ENCODE measurements around the gene LRRFIP2.

LRRFIP2 gene

GRCh38 chr3:37179144-37179967, 5.0 kb upstream of the LRRFIP2 start:
- no peak for TF ChIP-seq CTCF (IDR thresholded peaks at IDR 0.05; ENCODE audit: low read depth, low read length)
- in situ Hi-C loops (cut with HindIII; ENCODE audit: low sequenced_read_pairs) = no loop called here

GRCh38 chr3:37173806-37174205, 576 bp downstream of the LRRFIP2 start:
- TF ChIP-seq CTCF (IDR thresholded peaks at IDR 0.05; ENCODE audit: low read depth, low read length) = no peak
- H3K4me3 ChIP-seq (ENCODE audit: low read depth, low read length) = no peak overlapping the region
- in situ Hi-C loops (cut with HindIII; ENCODE audit: low sequenced_read_pairs) = no loop called here
- no peak for DNase-seq (ENCODE audit: low read depth, low spot score)

More at GRCh38 chr3:37179144-37179967, 5.0 kb upstream of the LRRFIP2 start:
- no peak for DNase-seq (ENCODE audit: low read depth, low spot score)
- H3K4me3 ChIP-seq (ENCODE audit: low read depth, low read length) = no peak overlapping the region

GRCh38 chr3:37171144-37171543, 3.2 kb downstream of the LRRFIP2 start:
- in situ Hi-C loops (cut with HindIII; ENCODE audit: low sequenced_read_pairs) = no loop called here
- no peak overlapping the region for H3K4me3 ChIP-seq (ENCODE audit: low read depth, low read length)
- no peak for TF ChIP-seq CTCF (IDR thresholded peaks at IDR 0.05; ENCODE audit: low read depth, low read length)
- DNase-seq (ENCODE audit: low read depth, low spot score) = no peak

- no peak for DNase-seq (ENCODE audit: low read depth, low spot score)
- no peak for TF ChIP-seq CTCF (IDR thresholded peaks at IDR 0.05; ENCODE audit: low read depth, low read length)
- in situ Hi-C loops (cut with HindIII; ENCODE audit: low sequenced_read_pairs) = no loop called here
- no peak overlapping the region for H3K4me3 ChIP-seq (ENCODE audit: low read depth, low read length)
Observed at GRCh38 chr3:37170513-37170912, 3.9 kb downstream of the LRRFIP2 start.

GRCh38 chr3:37170060-37170459, 4.3 kb downstream of the LRRFIP2 start:
- in situ Hi-C loops (cut with HindIII; ENCODE audit: low sequenced_read_pairs) = no loop called here

GRCh38 chr3:37168896-37169295, 5.5 kb downstream of the LRRFIP2 start:
- no peak for DNase-seq (ENCODE audit: low read depth, low spot score)
- TF ChIP-seq CTCF (IDR thresholded peaks at IDR 0.05; ENCODE audit: low read depth, low read length) = no peak
- in situ Hi-C loops (cut with HindIII; ENCODE audit: low sequenced_read_pairs) = no loop called here
- H3K4me3 ChIP-seq (ENCODE audit: low read depth, low read length) = no peak overlapping the region

More at GRCh38 chr3:37170060-37170459, 4.3 kb downstream of the LRRFIP2 start:
- no peak for TF ChIP-seq CTCF (IDR thresholded peaks at IDR 0.05; ENCODE audit: low read depth, low read length)
- no peak for DNase-seq (ENCODE audit: low read depth, low spot score)
- H3K4me3 ChIP-seq (ENCODE audit: low read depth, low read length) = no peak overlapping the region
